CD1c-positive myeloid dendritic cell (primary cell): ENCODE results near the gene SYNC.
"Not testable (repeated sequence)": the region's sequence is repeated elsewhere in the genome, so short reads cannot be mapped to it uniquely, and the experiment has no call there.

Experiments
- DNase-seq: peaks from one replicate; pipeline ENCODE4 v3.0.0-alpha.2; 2016; ENCODE audit errors: extremely low spot score

SYNC gene

DNA sequence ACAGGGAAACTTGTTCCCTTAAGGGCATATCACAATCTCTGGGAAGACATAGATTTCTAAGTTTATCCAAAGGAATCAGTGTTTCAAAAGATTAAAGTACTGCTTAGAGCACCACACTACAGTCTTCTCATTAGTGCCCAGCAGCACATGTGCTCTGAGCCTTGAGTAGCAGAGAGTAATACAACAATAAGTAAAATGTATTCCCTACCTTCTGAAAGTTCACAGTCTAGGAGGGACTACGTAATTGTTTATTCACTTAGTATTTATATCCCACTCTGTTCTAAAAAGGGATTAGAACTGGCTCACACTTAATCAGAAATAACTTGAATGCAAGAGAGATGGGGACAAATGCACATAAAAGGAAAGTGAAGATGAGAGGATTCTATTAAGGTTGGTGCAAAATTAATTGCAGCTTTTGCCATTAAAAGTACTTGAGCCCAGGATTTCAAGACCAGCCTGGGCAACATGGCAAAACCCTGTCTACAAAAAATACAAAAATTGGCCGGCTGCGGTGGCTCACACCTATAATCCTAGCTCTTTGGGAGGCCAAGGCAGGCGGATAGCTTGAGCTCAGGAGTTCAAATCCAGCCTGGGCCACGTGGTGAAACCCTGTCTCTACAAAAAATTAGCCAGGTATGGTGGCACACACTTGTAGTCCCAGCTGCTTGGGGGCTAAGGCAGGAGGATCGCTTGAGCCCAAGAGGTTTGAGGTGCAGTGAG, 9.0 kb downstream of the SYNC start:
- DNase-seq, result no peak

- DNase-seq, result no peak
Measured at GRCh38 chr1:32686387-32686786, 16.2 kb downstream of the SYNC start.

- no peak for DNase-seq
Measured at GRCh38 chr1:32685498-32685897, 17.1 kb downstream of the SYNC start.

- no peak for DNase-seq
Measured at GRCh38 chr1:32684167-32684811, 18.3 kb downstream of the SYNC start.

DNA sequence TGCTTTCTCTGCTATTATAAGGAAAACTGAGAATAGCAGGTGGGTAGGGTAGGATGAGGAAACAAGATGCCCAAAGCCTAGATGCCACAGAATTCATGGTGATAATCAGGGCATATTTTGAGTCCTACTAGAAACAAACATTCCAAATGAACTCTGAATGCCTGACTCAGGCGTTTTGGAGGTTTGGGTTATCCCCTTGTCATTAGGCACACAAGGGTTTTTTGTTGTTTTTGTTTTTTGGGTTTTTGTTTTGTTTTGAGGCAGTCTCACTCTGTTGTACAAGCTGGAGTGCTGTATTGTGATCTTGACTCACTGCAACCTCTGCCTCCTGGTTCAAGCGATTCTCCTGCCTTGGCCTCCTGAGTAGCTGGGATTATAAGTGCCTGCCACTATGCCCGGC, 19.2 kb downstream of the SYNC start:
- no peak for DNase-seq

GRCh38 chr1:32681999-32682398, 20.6 kb downstream of the SYNC start:
- no peak for DNase-seq

GRCh38 chr1:32681509-32681908, 21.1 kb downstream of the SYNC start:
- DNase-seq, result no peak

GRCh38 chr1:32680642-32681041, 21.9 kb downstream of the SYNC start:
- no peak for DNase-seq

DNA sequence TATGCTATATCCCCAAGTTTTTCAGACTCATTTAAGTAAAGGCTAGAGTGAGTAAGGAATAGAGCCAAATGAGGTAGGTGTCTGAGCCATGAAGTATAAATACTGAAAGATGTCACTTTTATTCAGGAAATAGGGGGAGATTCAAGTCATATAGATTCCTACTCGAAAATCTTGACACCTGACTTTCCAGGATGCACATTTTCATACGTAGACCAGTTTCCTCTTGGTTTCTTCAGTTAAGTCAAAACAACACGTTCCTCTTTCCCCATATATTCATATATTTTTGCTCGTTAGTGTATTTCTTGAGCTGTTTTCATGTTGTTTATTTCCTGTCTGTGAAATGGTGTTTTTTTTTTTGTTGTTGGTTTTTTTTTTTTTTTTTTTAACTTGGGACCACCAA, 22.6 kb downstream of the SYNC start:
- DNase-seq, result not testable (repeated sequence)

DNA sequence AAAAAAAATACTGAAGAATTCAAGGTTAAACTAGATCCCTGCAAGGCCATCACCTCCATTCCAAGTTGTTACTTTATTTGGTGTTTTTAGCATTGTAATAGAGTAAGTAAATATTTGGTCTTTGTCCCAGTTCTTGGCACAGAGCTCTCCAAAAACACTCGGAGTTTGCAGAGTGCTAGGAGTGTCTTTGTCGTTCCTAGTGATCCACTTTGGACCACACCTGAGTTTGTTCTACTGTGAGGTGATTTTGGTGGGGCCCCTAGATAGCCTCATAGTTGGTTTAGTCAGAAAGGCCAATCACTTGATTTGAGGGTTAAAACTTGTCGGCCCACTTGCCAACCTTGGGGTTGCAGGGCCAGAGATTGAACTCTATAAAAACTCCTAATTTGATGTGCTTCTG, 25.6 kb downstream of the SYNC start:
- DNase-seq, result no peak

GRCh38 chr1:32668716-32669115, 33.9 kb downstream of the SYNC start:
- not testable (repeated sequence) for DNase-seq

DNA sequence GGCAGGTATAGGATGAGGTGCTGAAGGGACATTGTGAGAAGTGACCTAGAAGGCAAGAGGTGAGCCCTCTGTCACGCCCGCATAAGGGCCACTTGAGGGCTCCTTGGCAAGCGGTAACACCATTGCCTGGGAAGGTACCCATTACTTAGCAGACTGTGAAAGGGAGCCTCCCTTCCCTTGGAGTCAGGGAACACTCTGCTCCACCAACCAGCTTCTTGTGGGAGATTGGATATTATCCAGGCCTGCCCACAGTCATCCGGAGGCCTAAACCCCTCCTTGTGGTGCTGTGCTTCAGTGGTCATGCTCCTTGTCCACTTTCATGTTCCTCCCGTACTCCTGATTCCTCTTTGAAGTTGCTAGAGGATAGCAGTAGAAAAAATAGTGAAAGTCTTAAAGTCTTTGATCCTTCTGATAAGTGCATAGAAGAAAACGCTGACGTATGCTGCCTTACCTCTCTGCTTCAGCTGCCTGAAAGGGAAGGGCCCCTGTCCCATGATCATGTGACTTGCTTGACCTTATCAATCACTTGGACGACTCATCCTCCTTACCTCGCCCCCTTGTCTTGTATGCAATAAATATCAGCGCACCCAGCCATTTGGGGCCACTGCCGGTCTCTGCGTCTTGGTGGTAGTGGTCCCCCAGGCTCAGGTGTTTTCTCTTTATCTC, 35.5 kb downstream of the SYNC start:
- DNase-seq, result no peak

DNA sequence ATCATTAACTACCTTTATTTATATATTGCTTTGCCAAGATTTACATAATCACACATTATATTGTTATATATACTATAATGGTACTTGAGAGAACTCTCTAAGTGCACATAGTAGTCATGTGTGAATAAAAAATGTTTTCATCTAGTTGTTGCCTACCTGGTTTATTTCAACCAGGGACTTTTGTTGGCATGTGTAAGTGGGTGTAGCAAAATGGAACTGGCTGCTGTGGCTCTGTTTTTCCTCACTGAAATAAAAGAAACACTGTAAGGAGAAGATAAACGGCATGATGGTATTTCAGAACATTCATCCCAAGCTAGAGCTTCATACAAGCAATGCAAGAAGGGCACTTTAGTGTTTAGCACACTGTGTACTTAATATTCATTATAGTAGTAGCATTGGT, 36.7 kb downstream of the SYNC start:
- DNase-seq, result no peak

- no peak for DNase-seq
Measured at GRCh38 chr1:32659581-32659980, 43.0 kb downstream of the SYNC start.

- DNase-seq, result no peak
Measured at GRCh38 chr1:32652244-32652962, 50.2 kb downstream of the SYNC start.

DNA sequence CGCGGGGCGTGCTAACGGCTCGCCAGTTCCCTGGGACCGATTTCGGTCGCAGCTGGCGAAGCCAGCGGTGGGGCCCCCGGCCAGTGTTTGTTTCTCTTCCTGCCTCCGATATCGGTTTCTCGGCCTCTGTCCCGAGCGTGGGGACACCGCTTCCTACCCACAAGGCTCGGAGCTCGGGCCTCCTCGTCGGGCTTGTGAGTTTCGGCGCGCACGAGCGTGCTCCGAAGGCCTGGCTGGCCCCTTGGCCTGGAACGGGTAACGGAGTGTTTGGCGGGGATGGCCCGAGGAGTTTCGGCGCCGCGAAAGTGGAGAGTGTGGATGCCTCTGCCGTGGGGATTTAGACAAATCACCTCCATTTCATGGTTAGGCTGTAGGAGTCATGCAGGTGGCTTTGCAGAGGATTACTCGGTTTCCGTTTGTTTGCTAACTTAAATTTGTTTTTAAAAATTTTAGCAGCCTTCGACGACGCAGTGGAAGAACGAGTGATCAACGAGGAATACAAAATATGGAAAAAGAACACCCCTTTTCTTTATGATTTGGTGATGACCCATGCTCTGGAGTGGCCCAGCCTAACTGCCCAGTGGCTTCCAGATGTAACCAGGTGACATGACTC, 51.0 kb downstream of the SYNC start:
- DNase-seq, result no peak

DNA sequence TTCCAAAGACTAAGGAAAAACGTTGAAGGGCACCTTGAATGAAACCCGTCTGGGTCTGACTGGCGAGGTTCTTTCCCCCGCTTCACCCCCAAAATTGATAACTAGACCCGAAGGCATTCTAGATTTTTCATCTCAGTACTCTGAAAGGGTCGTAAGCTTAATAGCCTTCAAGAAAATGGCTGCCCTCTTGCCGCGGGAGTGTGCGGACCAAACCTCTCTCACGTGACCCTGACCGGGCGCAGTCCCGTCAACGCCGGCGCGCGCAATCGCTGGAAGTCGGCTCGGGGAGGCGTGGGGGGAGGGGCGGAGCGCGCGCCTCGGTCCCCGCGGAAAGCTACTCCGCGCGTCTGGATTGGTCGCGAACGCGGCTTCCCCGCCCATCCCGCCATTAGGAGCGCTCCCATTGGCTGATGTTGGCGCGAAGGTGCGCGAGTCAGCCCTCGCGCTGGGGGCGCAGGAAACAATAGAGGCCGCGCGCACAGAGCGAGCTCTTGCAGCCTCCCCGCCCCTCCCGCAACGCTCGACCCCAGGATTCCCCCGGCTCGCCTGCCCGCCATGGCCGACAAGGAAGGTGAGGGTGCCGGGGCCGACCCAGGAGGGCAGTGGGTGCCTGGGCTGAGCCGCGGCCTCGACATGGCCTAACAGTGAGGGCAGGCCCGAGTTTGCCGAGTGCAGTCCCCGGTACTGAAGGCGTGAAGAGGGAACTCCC, 51.7 kb downstream of the SYNC start, which contains the start of gene RBBP4:
Gene RBBP4, plus strand, starts transcription at position 457 of the 709 bp plus-strand sequence. Its CDS starts 99 bp downstream, at position 556.
- peak; percentile 99 for DNase-seq

DNA sequence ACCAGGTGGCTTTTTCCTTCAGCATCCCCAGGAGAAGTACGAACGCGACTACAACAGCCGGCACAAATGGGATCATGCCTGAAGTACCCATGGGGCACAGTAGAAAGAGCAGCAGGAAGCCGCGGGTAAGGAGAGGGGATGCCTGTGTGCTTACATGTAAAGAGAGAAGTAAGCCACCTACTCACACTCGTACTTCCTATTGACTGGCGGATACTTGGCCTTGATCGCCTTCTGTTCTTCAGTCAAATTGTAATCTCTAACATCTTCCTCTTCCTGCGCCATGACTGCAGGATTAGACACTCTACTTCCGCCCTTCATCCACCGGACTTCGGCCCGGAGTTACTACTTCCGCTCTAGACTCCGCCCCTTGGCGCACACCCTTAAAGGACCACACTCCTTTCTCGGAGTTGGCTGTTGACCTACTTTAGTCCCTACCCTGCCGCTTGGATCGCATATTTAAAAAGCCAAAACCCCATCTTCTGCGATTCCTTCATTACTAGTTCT, 52.3 kb downstream of the SYNC start, which contains the start of gene ZBTB8OS:
Gene ZBTB8OS, minus strand, starts transcription at position 303 of the 504 bp plus-strand sequence. Its CDS starts 21 bp downstream, at position 282.
- peak; percentile 96 for DNase-seq

- no peak for DNase-seq
Measured at GRCh38 chr1:32647308-32648134, 55.0 kb downstream of the SYNC start.

DNA sequence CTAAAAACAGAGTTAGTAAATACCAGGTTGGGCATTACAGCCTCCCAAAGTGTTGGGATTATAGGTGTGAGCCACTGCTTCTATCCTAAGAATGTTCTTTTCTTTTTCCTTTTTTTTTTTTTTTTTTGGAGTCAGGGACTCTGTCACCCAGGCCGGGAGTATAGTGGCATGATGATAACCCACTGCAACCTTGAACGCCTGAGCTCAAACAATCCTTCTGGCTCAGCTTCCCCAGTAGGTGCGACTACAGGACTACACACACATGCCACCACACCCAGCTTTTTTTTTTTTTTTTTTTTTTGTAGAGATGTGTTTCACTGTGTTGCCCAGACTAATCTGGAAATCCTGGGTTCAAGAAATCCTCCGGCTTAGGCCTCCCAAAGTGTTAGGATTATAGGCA, 58.1 kb downstream of the SYNC start:
- DNase-seq, result no peak
